C4-2B (cell line): Measurements from ENCODE around the gene FBXL16.

Source experiments
- ZFX ChIP-seq: fragments of 450-650 bp; IDR thresholded peaks from 2 replicates; pipeline ENCODE4 v1.6.1; 2017
- TF ChIP-seq, protein P1 (sequence below): fragments of 450-650 bp; conservative IDR thresholded peaks from 2 replicates; pipeline ENCODE4 v1.5.1; 2017; ENCODE audit warnings: mild to moderate bottlenecking

DNA sequence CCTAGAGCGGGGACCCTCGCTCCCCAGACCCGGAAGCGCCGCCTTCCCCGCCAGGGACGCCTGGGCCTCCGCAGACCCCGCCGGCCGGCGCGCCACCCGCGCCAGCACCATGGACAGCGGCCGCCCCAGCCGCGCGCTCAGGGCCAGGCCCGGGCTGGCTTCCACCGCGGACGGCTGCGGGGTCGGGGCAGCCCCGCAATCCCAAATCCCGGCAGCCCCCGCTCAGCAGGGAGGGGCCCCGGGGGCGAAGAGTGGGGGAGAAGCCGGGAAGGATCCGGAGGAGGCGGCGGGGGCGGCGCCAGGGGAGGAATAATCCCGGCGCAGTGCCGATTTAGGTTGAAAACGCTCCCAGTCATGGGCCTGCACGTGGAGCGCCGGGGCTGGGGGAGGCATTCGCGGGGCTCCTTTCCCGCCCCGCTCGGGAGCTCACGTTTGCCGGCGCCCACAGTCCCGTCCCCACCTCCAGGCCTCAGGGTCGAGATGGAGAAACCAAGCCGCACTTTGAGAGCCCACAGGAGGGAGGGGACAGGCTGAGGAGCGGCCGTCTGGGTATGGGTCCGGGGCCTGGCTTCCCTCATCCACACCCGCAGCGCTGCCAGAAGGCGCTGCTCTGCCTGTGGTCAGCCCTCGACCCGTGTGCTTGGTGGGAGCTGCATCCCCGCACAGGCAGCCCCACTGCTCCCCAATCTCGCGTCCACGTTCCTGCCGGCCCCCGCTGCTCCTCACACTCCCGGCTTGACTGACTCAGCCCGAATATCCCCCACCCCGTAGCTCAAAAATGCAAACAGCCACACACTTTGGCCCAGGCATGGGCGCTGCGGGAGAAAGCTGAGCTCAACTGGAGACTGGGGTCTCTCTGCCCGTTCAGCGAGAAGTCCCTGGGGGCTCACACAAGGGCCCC lies 4.7 kb downstream of the FBXL16 start:
- TF ChIP-seq, protein P1, sequence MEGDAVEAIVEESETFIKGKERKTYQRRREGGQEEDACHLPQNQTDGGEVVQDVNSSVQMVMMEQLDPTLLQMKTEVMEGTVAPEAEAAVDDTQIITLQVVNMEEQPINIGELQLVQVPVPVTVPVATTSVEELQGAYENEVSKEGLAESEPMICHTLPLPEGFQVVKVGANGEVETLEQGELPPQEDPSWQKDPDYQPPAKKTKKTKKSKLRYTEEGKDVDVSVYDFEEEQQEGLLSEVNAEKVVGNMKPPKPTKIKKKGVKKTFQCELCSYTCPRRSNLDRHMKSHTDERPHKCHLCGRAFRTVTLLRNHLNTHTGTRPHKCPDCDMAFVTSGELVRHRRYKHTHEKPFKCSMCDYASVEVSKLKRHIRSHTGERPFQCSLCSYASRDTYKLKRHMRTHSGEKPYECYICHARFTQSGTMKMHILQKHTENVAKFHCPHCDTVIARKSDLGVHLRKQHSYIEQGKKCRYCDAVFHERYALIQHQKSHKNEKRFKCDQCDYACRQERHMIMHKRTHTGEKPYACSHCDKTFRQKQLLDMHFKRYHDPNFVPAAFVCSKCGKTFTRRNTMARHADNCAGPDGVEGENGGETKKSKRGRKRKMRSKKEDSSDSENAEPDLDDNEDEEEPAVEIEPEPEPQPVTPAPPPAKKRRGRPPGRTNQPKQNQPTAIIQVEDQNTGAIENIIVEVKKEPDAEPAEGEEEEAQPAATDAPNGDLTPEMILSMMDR, result no peak
- no peak for TF ChIP-seq ZFX
